Left forelimb (tissue), 1 donor: ENCODE data around the gene MYO15A.
"Not testable (repeated sequence)": the region's sequence is repeated elsewhere in the genome, so short reads cannot be mapped to it uniquely, and the experiment has no call there.

Experiments
- DNase-seq: peaks from one replicate; pipeline ENCODE4 v3.0.0-alpha.2; 2018; ENCODE audit warnings: low spot score

MYO15A gene

DNA sequence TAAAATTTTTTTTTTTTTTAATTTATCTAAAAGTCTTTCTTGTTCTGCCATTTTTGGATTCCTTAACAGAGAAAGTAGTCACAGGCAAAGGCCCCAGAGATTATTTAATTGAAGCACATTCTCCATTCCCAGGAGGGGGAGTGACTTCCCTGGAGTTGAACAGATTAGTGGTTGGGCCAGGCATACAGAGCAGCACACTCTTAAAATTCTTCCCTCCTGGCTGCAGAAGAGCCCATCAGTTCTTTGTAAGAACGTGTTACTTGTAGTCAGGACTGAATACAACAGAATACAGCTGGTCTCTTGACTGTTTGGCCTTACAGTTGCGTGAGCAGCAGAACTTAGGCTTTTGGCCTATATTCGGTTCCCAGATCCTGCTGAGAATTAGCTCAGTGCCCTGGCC lies 76.8 kb downstream of the MYO15A start:
- no peak for DNase-seq

DNA sequence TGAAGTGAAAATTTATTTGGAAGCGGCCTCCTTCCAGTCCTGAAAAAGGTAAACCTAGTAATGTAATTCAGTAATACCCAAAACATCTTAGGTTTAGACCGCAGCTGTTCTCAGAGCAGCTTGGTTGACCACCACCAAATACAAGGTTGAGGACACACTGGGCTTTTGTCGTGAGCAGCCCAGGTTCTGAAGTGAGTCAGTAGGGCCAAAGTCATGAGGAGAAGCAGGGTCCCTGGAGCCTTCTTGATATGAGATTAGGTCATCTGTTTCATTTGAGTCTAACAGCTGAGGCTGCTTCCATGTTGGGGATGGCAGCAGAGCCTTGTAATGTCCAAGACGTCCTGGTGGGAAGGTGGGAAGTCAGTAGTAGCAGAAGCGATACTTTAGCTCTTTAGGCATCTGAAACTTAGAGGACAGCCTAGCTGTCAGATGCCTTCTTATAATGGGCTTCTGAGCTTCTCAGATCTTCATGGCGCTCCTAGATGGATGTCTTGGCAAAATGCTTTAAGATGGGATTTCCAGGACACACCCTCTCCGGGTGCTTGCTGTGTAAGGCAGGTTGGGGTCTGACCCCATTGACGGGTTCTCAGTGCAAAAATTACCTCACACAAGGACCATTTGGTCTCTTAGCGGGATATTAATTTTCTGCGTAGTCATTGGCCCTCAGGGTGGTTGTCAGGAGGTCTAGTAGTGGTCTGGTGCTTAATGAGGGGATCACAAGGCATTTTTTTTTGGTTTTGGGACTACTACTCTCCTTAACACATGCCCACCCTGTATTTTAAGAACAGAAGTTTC lies 77.5 kb downstream of the MYO15A start:
- no peak for DNase-seq

DNA sequence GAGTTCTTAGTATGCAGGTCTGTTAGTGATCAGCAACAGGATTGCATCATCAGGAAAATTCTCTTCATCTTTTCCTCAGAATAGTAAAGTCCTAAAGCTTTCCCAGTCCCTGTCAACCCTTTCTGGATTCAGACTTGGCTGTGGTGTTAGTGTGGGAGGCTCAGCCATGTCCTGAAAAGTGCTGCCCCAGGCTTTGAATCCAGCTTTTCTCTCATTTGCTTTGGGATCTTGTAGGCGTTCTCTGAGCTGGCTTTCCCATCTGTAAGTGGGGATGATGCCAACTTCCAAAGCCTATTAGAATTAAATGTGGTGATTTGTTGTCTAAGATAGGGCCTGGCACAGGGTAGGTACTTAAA lies 78.0 kb downstream of the MYO15A start:
- no peak for DNase-seq

DNA sequence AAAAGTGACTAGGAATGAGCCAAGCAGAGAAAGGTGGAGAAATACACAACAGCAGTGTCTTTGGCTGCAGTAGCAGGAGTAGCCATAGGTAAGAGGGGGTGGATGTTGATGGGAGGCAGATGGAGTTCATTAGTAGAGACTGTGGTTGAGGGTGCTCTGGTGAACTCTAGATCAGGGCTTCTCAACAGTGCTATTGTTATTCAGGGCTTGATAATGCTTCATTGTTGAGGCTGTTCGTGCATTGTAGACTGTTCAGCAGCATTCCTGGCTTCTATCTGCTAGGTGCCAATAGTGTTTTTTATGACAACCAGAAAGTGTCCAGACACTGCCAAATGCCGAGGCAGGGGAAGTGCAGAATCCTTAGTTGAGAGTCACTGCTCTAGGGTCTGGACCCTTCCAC lies 78.7 kb downstream of the MYO15A start:
- no peak for DNase-seq

DNA sequence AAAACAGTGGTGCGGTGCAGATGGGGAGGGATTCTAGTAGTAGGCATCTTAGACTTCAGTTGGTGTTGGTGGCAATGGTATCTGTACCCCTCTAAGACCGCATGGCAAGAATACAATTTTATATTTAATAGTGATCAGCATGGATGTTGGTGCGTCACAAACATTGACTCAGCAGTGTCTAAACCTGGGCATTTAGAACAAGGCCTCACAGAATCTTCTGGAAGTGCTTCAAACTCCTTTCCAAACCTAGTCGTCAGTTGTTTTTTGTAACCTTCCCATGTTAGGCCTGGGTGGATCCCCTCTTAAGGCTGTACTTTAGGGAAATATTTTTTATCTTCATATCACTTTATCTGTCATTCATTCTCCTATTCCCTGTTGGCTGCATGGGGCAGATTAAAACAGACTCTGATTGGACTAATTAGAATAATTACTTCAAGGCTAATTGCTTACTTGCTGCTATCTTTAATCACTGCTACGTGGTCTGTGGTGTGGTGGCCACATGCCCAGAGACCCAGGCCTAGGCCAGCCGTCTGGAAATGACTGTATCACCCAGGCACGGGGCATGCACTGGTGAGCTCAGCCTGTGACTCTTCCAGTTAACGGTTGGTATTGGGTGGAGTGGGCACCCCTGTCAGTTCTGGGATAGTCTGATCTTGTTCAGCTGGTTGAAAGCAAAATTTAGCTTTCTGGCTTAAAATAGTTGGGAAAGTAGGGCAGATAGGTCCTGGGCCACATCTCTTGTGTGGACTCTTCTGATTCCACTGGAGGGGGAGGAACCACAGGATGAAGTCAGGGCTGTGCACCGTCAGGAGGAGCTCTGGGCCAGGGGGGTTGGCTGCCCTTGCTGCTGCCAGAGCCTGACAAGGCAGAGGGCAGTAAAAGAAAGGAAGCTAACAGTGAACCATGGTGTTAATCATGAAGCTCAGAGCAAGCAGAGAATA lies 79.5 kb downstream of the MYO15A start:
- DNase-seq = no peak

DNA sequence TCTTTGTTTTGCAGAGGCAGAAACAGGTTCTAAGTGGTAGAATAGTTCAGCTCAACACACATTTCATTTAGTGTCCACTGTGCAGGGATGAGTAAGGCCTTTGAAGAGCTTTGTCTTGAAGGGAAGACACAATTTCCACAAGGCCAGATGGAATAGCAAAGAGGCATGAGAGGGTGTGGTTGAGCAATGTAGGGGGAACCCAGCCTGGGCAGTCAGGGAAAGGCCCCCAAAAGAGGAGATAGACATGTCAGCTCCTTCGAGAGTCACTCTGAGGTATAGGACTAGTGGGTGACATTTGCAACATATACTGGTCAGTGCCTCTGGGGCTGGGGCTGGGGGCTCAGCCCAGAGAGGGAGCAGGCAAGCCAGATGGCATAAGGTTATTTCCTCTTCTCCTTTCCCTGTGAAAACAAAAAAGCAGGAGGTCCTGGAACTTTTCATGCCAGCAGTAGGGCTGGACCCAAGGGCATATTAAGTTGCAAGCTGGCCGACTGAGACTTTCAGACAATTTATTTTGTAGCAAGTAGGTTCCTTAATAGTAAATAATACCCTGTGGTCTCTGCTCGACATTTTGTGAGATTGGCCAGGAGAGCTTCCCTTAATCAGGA lies 82.2 kb downstream of the MYO15A start:
- no peak for DNase-seq

DNA sequence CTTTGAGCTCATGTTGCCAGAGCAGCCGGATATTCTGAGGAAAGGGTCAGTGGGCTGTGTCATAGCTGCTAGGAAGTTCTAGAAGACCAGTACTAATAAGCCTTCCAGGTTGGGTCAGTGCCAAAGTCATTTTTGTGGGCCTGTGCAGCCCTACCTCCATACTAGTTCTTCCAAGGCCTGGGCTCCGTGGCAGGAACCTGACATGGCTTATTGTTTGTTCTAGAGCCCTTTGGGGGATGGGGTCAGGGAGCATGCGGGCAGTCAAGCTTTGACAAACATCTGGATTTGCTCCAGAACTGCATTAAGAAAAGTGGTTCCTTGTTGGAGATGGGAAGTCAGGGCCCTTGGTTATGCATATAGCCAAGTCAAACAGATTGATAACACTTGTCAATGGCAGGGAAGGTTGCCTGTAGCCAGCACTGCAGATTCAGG lies 82.7 kb downstream of the MYO15A start:
- no peak for DNase-seq

DNA sequence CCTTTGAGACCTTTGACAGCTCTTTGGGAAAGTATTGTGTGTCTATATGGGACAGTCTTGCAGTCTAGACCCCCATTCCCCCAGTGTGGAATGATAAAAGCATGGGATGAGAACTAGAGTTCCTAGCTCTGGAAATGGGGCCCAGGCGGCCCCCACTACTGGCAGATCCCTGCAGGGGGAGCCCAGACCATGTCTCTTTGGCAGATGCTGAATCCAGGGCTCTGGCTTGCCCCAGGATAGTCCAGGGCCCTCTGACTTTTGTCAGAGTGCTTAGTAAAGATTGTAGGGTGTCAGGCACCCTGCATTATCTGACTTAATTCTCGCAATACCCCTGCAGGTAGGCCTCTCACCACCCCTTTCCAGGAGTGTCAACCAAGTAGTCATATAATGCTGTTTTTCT lies 83.4 kb downstream of the MYO15A start:
- no peak for DNase-seq

DNA sequence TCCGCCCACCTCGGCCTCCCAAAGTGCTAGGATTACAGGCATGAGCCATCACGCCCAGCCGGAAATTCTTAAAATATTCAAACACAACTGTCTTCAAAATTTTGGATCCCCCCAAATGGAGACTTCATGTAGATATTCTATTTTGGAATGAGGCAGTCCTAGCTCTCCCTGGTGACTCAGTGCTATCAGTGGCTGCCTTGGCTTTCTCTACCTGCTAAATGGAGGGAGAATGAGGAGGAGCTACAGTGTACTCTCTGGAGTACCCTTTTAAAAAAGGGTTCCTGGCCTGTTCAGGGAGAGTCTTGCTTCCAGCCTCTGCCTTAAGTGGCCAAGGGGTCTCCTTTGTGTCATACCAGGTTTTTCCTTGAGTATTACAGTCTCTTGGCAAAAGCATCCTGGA lies 85.8 kb downstream of the MYO15A start:
- no peak for DNase-seq

DNA sequence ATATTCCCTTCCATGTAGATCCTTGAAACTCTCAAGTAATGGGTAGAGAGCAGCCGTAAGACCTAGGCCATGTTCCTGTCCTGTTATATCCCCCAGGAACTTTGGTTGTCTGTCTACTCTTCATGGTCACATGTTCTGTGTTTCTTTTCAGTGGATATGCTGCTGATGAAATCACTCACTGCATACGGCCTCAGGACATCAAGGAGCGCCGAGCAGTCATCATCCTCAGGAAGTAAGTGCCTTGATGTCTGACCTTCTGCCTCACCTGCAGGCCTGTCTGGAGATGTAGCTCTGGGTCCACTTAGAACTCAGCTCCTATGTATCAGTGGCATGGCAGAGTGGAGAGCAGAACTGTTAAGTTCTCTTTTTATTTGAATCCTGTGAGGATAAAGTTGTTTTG lies 86.2 kb downstream of the MYO15A start:
- no peak for DNase-seq

DNA sequence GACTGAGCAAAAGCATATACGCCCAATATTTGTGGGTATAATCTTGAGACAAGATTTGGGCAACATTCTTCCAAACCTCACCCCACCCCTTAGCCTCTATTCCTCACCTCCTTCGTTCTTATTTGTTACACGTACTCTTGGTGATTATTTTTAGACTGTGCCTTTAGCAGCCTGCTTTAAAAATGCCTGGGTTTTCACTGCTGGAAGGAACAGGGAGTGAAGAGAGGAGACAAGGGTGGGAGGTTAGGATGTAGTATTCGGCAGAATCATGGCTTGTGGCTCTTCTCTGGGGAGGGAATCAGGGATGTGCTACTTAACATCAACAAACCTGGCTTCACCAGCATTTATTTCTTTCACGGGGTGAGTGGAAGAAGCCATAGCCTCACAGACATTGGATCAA lies 86.7 kb downstream of the MYO15A start:
- no peak for DNase-seq

DNA sequence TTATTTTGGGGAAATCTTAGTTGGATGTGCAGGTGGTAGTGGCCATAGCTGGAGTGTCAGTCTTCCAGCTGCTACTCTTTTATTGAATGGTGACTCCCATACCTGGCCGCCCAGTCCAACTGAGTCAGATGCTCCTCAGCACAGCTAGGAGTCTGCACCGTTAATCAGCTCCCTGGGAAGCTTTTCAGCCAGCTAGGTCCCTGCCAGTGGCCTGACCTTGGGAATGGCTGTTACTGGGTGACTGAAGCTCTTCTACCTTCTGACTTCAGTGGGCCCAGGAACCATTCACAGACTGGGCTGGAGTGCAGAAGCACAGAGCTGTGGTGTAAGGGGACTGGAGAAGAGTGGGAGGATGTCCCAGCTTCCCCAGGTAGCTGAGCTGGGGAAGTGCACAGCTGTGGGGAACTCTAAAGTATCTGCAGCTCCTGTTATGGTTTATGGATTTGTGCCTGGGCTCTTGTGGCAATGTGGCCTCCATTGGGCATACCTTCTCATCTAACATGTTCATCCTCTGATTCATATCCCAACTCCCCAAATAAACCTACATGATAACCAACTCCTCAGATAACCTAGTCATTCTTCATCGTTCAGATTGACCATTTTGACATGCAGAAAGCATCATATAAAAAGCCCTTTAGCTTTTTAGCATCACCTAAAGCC lies 89.1 kb downstream of the MYO15A start:
- no peak for DNase-seq

DNA sequence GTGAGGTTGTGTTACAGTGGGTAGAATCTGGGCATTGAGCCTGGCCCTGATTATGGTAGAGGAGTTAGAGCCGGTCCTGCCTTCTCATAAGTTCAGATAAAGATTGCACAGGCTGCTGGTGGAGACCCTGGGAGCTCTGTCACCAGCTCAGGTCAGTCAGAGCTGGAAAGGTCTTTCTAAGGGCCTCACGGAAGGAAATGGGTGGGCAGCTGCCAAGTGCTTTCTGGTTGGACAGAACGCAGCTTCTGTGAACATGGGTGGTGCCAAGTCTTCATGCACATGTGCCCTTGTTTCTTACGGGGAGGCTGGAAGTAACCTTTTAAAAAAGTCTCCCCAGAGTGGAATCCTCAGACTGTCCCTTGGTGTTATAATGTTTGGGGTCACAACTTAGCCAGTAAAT lies 90.0 kb downstream of the MYO15A start:
- DNase-seq = no peak

DNA sequence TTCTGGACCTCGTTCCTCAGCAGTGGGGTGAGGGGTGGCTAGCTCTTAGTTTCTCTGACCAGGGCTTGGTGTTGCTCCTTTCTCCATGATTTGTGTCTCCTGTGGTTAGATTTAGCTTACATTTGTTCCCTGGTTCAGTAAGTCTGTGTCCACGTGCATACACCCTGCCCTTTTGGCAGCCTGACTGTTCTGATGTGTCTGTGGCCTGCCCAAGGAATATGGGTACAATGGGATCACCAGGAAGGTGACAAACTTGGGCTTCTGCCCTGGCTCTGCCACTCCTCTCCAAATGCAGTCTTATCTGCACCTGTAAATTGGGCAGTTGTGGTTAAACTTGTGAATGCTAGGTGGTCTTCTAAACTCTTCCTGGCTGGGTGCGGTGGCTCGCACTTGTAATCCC lies 92.6 kb downstream of the MYO15A start:
- DNase-seq = no peak

DNA sequence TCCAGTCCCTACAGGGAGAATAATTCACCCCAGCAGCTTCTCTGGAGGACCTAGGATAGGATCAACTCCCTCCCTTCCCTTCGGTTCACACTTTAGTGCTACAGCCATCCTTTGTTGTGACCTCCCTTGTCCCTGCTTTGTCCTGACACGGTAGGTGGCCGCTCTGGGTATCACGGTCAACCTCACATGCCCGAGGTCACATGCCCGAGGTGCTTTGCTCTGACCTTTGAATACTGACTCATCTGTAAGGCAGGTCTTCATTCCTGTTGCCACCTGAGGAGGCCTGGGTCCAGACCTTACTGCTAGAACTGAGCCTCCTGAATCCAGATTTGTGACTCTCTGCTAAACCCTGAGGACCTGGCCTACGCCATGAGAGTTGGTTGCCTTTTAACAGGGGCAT lies 94.8 kb downstream of the MYO15A start:
- no peak for DNase-seq

DNA sequence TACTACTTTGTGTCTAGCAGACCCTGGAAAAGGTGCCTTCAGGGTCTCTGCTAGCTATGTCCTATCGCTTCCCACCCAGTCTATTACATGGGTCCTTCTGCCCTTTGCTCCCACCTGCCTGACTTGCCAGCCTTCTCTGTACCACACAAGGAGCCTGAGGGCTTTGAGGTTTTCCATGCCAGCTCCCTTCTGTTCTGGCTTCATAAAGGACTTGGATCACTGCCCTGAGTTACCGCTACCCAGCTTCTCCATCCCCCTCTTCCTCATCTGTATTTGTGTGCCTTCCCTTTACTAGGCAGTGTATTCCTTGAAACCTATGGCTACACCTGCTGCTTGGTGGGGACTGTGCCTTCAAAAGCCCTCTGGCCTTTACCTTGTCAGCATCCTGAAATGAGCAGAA lies 97.3 kb downstream of the MYO15A start:
- DNase-seq = no peak

DNA sequence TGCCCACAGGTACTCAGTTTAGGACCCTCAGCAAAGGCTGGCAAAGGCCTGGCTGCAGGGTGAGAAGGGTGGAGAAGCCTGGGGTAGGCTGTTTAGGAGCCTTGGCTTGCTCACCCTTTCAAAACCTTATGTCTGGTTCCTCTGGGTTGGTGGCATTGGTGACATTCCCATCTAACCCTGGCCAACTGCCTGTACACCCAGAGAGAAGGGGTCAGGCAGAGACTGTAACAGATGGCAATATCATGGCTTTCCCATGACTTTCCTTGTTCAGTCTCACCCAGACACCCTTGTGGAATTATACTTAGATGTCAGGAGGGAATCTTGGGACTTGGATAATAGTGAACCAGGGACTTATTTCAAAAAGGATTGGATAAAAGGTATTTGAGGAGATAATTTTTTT lies 98.4 kb downstream of the MYO15A start:
- DNase-seq = no peak

DNA sequence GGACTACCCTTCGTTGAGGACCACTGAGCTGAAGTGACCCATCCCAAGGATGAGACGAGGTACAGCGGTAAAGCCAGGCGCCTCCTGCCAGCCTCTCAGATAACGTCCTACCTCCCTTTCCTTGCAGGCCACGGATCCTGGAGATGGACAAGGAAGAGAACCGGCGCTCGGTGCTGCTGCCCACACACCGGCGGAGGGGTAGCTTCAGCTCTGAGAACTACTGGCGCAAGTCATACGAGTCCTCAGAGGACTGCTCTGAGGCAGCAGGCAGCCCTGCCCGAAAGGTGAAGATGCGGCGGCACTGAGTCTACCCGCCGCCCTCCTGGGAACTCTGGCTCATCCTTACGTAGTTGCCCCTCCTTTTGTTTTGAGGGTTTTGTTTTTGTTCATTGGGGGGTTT lies 99.5 kb downstream of the MYO15A start:
- no peak for DNase-seq

DNA sequence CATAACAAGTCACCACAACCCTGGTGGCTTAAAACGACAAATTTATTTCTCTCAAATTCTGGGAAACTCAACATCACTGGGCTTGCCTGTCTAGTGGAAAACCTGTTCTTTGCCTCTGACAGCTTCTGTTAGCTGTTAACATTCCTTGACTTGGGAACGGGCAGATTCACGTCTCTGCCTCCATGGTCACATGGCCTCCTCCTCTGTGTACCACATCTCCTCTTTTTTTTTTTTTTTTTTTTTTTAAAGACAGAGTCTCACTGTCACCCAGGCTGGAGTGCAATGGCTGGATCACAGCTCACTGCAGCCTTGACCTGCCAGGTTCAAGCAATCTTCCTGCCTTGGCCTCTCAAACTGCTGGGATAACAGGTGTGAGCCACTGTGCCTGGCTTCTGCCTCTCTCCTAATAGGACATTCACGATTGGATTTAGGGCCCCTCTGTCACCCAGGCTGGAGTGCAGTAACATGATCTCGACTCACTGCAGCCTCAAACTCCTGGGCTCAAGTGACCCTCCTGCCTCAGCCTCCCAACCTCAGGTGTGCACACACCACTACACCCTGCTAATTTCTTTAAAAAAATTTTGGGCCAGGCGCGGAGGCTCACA lies 105.2 kb downstream of the MYO15A start:
- DNase-seq = no peak

DNA sequence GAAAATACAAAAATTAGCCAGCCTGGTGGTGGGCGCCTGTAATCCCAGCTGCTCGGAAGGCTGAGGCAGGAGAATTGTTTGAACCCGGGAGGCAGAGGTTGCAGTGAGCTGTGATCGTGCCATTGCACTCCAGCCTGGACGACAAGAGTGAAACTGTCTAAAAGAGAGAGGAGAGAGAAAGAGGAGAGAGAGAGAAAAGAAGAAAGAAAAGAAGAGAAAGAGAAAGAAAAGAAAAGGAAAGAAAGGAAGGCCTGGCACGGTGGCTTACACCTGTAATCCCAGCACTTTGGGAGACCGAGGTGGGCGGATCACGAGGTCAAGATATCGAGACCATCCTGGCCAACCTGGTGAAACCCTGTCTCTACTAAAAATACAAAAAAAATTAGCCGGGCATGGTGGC lies 108.3 kb downstream of the MYO15A start:
- DNase-seq = not testable (repeated sequence)

DNA sequence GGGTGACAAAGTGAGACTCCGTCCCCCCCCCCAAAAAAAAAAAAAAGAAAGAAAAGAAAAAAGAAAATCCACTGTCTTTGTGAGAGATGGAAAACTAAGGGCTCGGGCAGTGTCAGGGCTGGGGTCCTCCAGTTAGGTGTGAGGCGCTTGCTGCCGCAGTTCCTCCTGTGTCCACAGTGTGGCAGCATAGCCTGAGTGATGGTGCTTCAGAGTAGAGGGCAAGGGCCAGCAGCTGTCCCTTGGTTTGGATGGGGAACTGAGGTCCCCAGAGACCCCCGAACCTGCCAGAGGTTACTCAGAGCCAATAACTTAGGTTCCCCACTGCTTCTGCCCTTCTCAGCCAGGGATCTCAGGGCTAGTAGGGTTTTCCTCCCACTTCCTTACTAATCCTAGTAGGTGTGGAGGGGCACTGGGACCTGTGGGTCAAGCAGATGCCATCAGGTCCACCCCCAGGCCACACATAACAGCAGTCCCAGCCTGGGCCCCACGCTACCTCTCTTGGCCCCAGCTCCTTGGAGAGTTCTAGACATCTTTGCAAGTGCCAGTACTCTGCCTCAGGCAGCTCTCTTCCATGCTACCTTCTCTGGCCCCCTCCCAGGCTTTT lies 109.0 kb downstream of the MYO15A start:
- DNase-seq = peak; percentile 81
